ENCODE results near the gene SPEM1.
"Not testable (repeated sequence)": the region's sequence is repeated elsewhere in the genome, so short reads cannot be mapped to it uniquely, and the experiment has no call there.

SPEM1 gene

GRCh38 chr17:7468804-7469389, 48.8 kb downstream of the SPEM1 start:
- ATAC-seq = no peak
- DNase-seq = no peak

- ATAC-seq, DNase-seq: not testable (repeated sequence)
Measured at GRCh38 chr17:7469843-7470242, 49.7 kb downstream of the SPEM1 start.

GRCh38 chr17:7470457-7470973, 50.4 kb downstream of the SPEM1 start:
- not testable (repeated sequence) for DNase-seq, ATAC-seq

Measured in stimulated activated naive CD8-positive, alpha-beta T cell treated with anti-CD3 and anti-CD28 coated beads, Interleukin-15, Interleukin-2, amounts not matched to agents 100 U/mL and 50 U/mL, for 24 hours (primary cell).